Effector memory CD4-positive, alpha-beta T cell (primary cell): ENCODE data around the gene SGMS1.

Experiments
- DNase-seq, 3 donors: peaks; one replicate each; pipeline ENCODE4 v3.0.0-alpha.2; 2020
- H3K27ac ChIP-seq: 2 replicates; pipeline ENCODE4 v1.7.0; 2013; ENCODE audit warnings: mild to moderate bottlenecking, low read length, moderate library complexity; ENCODE audit not compliant: insufficient read depth, poor library complexity, severe bottlenecking
- H3K27me3 ChIP-seq: replicated peaks from 2 replicates; pipeline ENCODE4 v1.7.0; 2013; ENCODE audit warnings: mild to moderate bottlenecking, low read length; ENCODE audit not compliant: insufficient read depth, control insufficient read depth, poor library complexity, severe bottlenecking
- H3K36me3 ChIP-seq: 2 replicates; pipeline ENCODE4 v1.7.0; 2013; ENCODE audit warnings: mild to moderate bottlenecking, low read length, moderate library complexity; ENCODE audit not compliant: control insufficient read depth, insufficient read depth
- H3K4me1 ChIP-seq: 2 replicates; pipeline ENCODE4 v1.7.0; 2013; ENCODE audit warnings: low read length, mild to moderate bottlenecking; ENCODE audit not compliant: control insufficient read depth, insufficient read depth, poor library complexity, severe bottlenecking
- H3K4me3 ChIP-seq: 2 replicates; pipeline ENCODE4 v1.7.0; 2013; ENCODE audit warnings: low read length, low read depth, mild to moderate bottlenecking; ENCODE audit not compliant: insufficient read depth, poor library complexity, severe bottlenecking
- H3K9me3 ChIP-seq: 2 replicates; pipeline ENCODE4 v1.7.0; 2013; ENCODE audit warnings: mild to moderate bottlenecking, low read length, moderate library complexity; ENCODE audit not compliant: control insufficient read depth

SGMS1 gene

GRCh38 chr10:50325449-50326171 lies 298.1 kb downstream of the SGMS1 start:
- H3K27me3 ChIP-seq: no peaks in the 10 kb centered on the region
- no peaks in the 10 kb centered on the region for H3K9me3 ChIP-seq
- no peak for DNase-seq
- H3K27ac ChIP-seq: no peak overlapping the region
- H3K4me1 ChIP-seq: no peaks in the 10 kb centered on the region
- no peak overlapping the region for H3K4me3 ChIP-seq
- peaks cover 2% of the 10 kb centered on the region for H3K36me3 ChIP-seq

GRCh38 chr10:50324680-50325393 lies 298.9 kb downstream of the SGMS1 start:
- no peak for DNase-seq
- Histone ChIP-seq H3K36me3 (peaks cover 2% of the 10 kb centered on the region), H3K9me3 (no peaks in the 10 kb centered on the region), H3K27ac (no peak overlapping the region), H3K27me3 (no peaks in the 10 kb centered on the region), H3K4me3 (no peak overlapping the region), H3K4me1 (no peaks in the 10 kb centered on the region)

- no peaks in the 10 kb centered on the region for H3K27me3 ChIP-seq
- DNase-seq: no peak
- no peak overlapping the region for H3K27ac ChIP-seq
- peaks cover 2% of the 10 kb centered on the region for H3K36me3 ChIP-seq
- H3K9me3 ChIP-seq: no peaks in the 10 kb centered on the region
- no peaks in the 10 kb centered on the region for H3K4me1 ChIP-seq
- no peak overlapping the region for H3K4me3 ChIP-seq
Observed at GRCh38 chr10:50324046-50324445, 299.7 kb downstream of the SGMS1 start.

GRCh38 chr10:50322077-50322476 lies 301.7 kb downstream of the SGMS1 start:
- Histone ChIP-seq H3K4me1 (no peaks in the 10 kb centered on the region), H3K4me3 (no peak overlapping the region), H3K27ac (no peak overlapping the region), H3K9me3 (no peaks in the 10 kb centered on the region), H3K27me3 (no peaks in the 10 kb centered on the region), H3K36me3 (peaks cover 2% of the 10 kb centered on the region)
- DNase-seq: no peak

GRCh38 chr10:50318129-50318528 lies 305.6 kb downstream of the SGMS1 start:
- Histone ChIP-seq H3K9me3 (no peaks in the 10 kb centered on the region), H3K4me1 (peaks cover 3% of the 10 kb centered on the region), H3K36me3 (peaks cover 2% of the 10 kb centered on the region), H3K27ac (no peak overlapping the region), H3K4me3 (no peak overlapping the region), H3K27me3 (no peaks in the 10 kb centered on the region)
- DNase-seq: no peak

- no peak for DNase-seq
- peaks cover 2% of the 10 kb centered on the region for H3K36me3 ChIP-seq
- no peaks in the 10 kb centered on the region for H3K27me3 ChIP-seq
- H3K27ac ChIP-seq: no peak overlapping the region
- no peak overlapping the region for H3K4me3 ChIP-seq
- no peaks in the 10 kb centered on the region for H3K9me3 ChIP-seq
- peaks cover 3% of the 10 kb centered on the region for H3K4me1 ChIP-seq
Observed at GRCh38 chr10:50316695-50317648, 306.8 kb downstream of the SGMS1 start.

- no peaks in the 10 kb centered on the region for H3K9me3 ChIP-seq
- no peaks in the 10 kb centered on the region for H3K27me3 ChIP-seq
- H3K4me1 ChIP-seq: peaks cover 3% of the 10 kb centered on the region
- H3K4me3 ChIP-seq: no peak overlapping the region
- DNase-seq: no peak
- H3K27ac ChIP-seq: no peak overlapping the region
- H3K36me3 ChIP-seq: peaks cover 3% of the 10 kb centered on the region
Observed at GRCh38 chr10:50316174-50316573, 307.6 kb downstream of the SGMS1 start.

- no peak overlapping the region for H3K27ac ChIP-seq
- H3K4me1 ChIP-seq: peaks cover 3% of the 10 kb centered on the region
- H3K36me3 ChIP-seq: peaks cover 3% of the 10 kb centered on the region
- no peaks in the 10 kb centered on the region for H3K9me3 ChIP-seq
- no peaks in the 10 kb centered on the region for H3K27me3 ChIP-seq
- DNase-seq: no peak
- H3K4me3 ChIP-seq: no peak overlapping the region
Observed at GRCh38 chr10:50315424-50315823, 308.3 kb downstream of the SGMS1 start.

- Histone ChIP-seq H3K27me3 (no peaks in the 10 kb centered on the region), H3K4me3 (no peak overlapping the region)
Observed at GRCh38 chr10:50314169-50315071, 309.3 kb downstream of the SGMS1 start.

More at GRCh38 chr10:50314169-50315071, 309.3 kb downstream of the SGMS1 start:
- no peak for DNase-seq
- no peaks in the 10 kb centered on the region for H3K9me3 ChIP-seq
- H3K36me3 ChIP-seq: peaks cover 13% of the 10 kb centered on the region
- no peak overlapping the region for H3K27ac ChIP-seq
- H3K4me1 ChIP-seq: peaks cover 3% of the 10 kb centered on the region
